Measurements from ENCODE around the gene DNAH8.

DNAH8 gene

GRCh38 chr6:39062014-39062740 lies 347.1 kb downstream of the DNAH8 start:
- no peaks in the 10 kb centered on the region for H3K9me3 Mint-ChIP-seq
- H3K36me3 Mint-ChIP-seq (ENCODE audit: low read depth), result no peaks in the 10 kb centered on the region
- TF ChIP-seq CTCF (IDR thresholded peaks at IDR 0.05; ENCODE audit: unreplicated experiment in 3 of 3), result no peak
- no peak overlapping the region for H3K4me3 Mint-ChIP-seq
- no peaks in the 10 kb centered on the region for H3K4me1 Mint-ChIP-seq
- no peak overlapping the region for H3K27ac Mint-ChIP-seq
- peaks cover 62% of the 10 kb centered on the region for H3K27me3 Mint-ChIP-seq (ENCODE audit: low read depth)

- H3K27ac Mint-ChIP-seq, result no peak overlapping the region
Observed at GRCh38 chr6:39063526-39063925, 348.4 kb downstream of the DNAH8 start.

GRCh38 chr6:39065561-39065960 lies 350.4 kb downstream of the DNAH8 start:
- no peaks in the 10 kb centered on the region for H3K36me3 Mint-ChIP-seq (ENCODE audit: low read depth)
- H3K4me3 Mint-ChIP-seq, result no peak overlapping the region
- peaks cover 43% of the 10 kb centered on the region for H3K27me3 Mint-ChIP-seq (ENCODE audit: low read depth)
- H3K4me1 Mint-ChIP-seq, result no peaks in the 10 kb centered on the region
- H3K27ac Mint-ChIP-seq, result no peak overlapping the region
- peaks cover 4% of the 10 kb centered on the region for H3K9me3 Mint-ChIP-seq
- TF ChIP-seq CTCF (IDR thresholded peaks at IDR 0.05; ENCODE audit: unreplicated experiment in 3 of 3), result no peak

More at GRCh38 chr6:39063526-39063925, 348.4 kb downstream of the DNAH8 start:
- no peak for TF ChIP-seq CTCF (IDR thresholded peaks at IDR 0.05; ENCODE audit: unreplicated experiment in 3 of 3)
- no peaks in the 10 kb centered on the region for H3K4me1 Mint-ChIP-seq
- H3K4me3 Mint-ChIP-seq, result no peak overlapping the region
- H3K9me3 Mint-ChIP-seq, result no peaks in the 10 kb centered on the region
- peaks cover 54% of the 10 kb centered on the region for H3K27me3 Mint-ChIP-seq (ENCODE audit: low read depth)
- no peaks in the 10 kb centered on the region for H3K36me3 Mint-ChIP-seq (ENCODE audit: low read depth)

- H3K27me3 Mint-ChIP-seq (ENCODE audit: low read depth), result peaks cover 32% of the 10 kb centered on the region
- TF ChIP-seq CTCF (IDR thresholded peaks at IDR 0.05; ENCODE audit: unreplicated experiment in 3 of 3), result no peak
- no peak overlapping the region for H3K4me3 Mint-ChIP-seq
- no peaks in the 10 kb centered on the region for H3K4me1 Mint-ChIP-seq
- H3K9me3 Mint-ChIP-seq, result peaks cover 4% of the 10 kb centered on the region
- H3K27ac Mint-ChIP-seq, result no peak overlapping the region
- H3K36me3 Mint-ChIP-seq (ENCODE audit: low read depth), result no peaks in the 10 kb centered on the region
Observed at GRCh38 chr6:39068391-39068790, 353.3 kb downstream of the DNAH8 start.

GRCh38 chr6:39072830-39073229 lies 357.7 kb downstream of the DNAH8 start:
- no peak for TF ChIP-seq CTCF (IDR thresholded peaks at IDR 0.05; ENCODE audit: unreplicated experiment in 3 of 3)
- Mint-ChIP-seq H3K4me3 (no peak overlapping the region), H3K27me3 (ENCODE audit: low read depth) (peaks cover 29% of the 10 kb centered on the region), H3K36me3 (ENCODE audit: low read depth) (no peaks in the 10 kb centered on the region), H3K9me3 (peaks cover 4% of the 10 kb centered on the region), H3K27ac (no peak overlapping the region), H3K4me1 (no peaks in the 10 kb centered on the region)
